HepG2 (cell line): ENCODE results near the gene MREG. TPM values are rescaled to one million over a fixed set of nuclear protein-coding genes. Genes with fewer than 3 reads are reported as not detected.

Experiments used
- ATF1 ChIP-seq: IDR thresholded peaks from 2 replicates; pipeline ENCODE4 v1.6.1; 2016; ENCODE audit warnings: mild to moderate bottlenecking, control low read depth
- FOXA1 ChIP-seq, 2 experiments: fragments of 450-650 bp in 1 of 2; sonication (generic) in 1 of 2; formaldehyde crosslinking in 1 of 2; IDR thresholded peaks; 2 replicates each; pipeline versions ENCODE4 v1.4.0 to v1.6.1; 2016 to 2020; ENCODE audit warnings: missing genetic modification reagents in 1 of 2
- HNRNPL ChIP-seq: fragments of 200-400 bp; formaldehyde crosslinking; IDR thresholded peaks from 2 replicates; pipeline ENCODE4 v1.6.1; 2017; ENCODE audit warnings: mild to moderate bottlenecking, low read depth, low read length
- MAFK ChIP-seq, 2 experiments: IDR thresholded peaks in 1 of 2; conservative IDR thresholded peaks in 1 of 2; 2 replicates each; pipeline ENCODE4 v1.6.1; 2011; ENCODE audit warnings: improper control_type of control experiment in 2 of 2, low read length in 2 of 2
- NR2F6 ChIP-seq, 2 experiments: IDR thresholded peaks; 2 replicates each; pipeline ENCODE4 v1.6.1; 2016; ENCODE audit warnings: antibody characterized with exemption in 1 of 2, mild to moderate bottlenecking in 1 of 2
- SPEN ChIP-seq: sonication (generic); formaldehyde crosslinking; IDR thresholded peaks from 2 replicates; pipeline ENCODE4 v1.5.1; 2020; ENCODE audit warnings: low read depth, mild to moderate bottlenecking, missing genetic modification reagents
- TBL1XR1 ChIP-seq: fragments of 150-350 bp; IDR thresholded peaks from 2 replicates; pipeline ENCODE4 v1.6.1; 2014; ENCODE audit warnings: borderline replicate concordance, low read length; ENCODE audit not compliant: partially characterized antibody
- ZNF737 ChIP-seq: sonication (generic); formaldehyde crosslinking; IDR thresholded peaks from 2 replicates; pipeline ENCODE4 v1.5.0; 2020; ENCODE audit warnings: missing genetic modification reagents, mild to moderate bottlenecking, borderline replicate concordance
- polyA plus RNA-seq, 8 experiments: library from polyadenylated mRNA; depleted of rRNA in 3 of 8; stranded (reverse) in 7 of 8; unstranded in 1 of 8; fragments of >200 nt; fragmentation: Illumina TruSeq in 4 of 8; extraction: Trizol in 4 of 8; gene quantifications; 2 replicates each; pipeline versions ENCODE4 v1.2.1 to v1.2.3, GENCODE V29; 2011 to 2016; ENCODE audit warnings: low read depth in 4 of 8, missing spikeins in 1 of 8, mixed read lengths in 1 of 8; ENCODE audit not compliant: insufficient read depth in 1 of 8
- total RNA-seq, 5 experiments: library from RNA; depleted of rRNA; stranded (reverse); fragments of >200 nt; fragmentation: Illumina TruSeq; extraction: Trizol; gene quantifications; 2 replicates each; pipeline ENCODE4 v1.2.3, GENCODE V29; 2016; ENCODE audit warnings: low read depth in 1 of 5
- TF ChIP-seq, protein P1 (sequence below): IDR thresholded peaks from 2 replicates; pipeline ENCODE4 v1.6.1; 2012; ENCODE audit warnings: inconsistent platforms
- TF ChIP-seq, protein P2 (sequence below): sonication (generic); formaldehyde crosslinking; IDR thresholded peaks from 2 replicates; pipeline ENCODE4 v1.4.0; 2020; ENCODE audit warnings: missing genetic modification reagents
- TF ChIP-seq, protein P3 (sequence below): sonication (generic); formaldehyde crosslinking; IDR thresholded peaks from 2 replicates; pipeline ENCODE4 v1.8.0; 2022; ENCODE audit warnings: mild to moderate bottlenecking, missing genetic modification reagents, borderline replicate concordance
- TF ChIP-seq, protein P4 (sequence below): sonication (generic); formaldehyde crosslinking; IDR thresholded peaks from 2 replicates; pipeline ENCODE4 v1.4.0; 2020; ENCODE audit warnings: low read depth, missing genetic modification reagents
- TF ChIP-seq, protein P5 (sequence below): sonication (generic); formaldehyde crosslinking; IDR thresholded peaks from one replicate; pipeline ENCODE4 v1.5.1; 2020; ENCODE audit warnings: mild to moderate bottlenecking, missing genetic modification reagents; ENCODE audit errors: not compliant biosample characterization

MREG gene
- total and polyA plus RNA-seq, 2 of the 13 experiments (the other 11 are each of a cell fraction or from before 2014, with no cell fraction given) = 7.5 to 23.3 TPM

DNA sequence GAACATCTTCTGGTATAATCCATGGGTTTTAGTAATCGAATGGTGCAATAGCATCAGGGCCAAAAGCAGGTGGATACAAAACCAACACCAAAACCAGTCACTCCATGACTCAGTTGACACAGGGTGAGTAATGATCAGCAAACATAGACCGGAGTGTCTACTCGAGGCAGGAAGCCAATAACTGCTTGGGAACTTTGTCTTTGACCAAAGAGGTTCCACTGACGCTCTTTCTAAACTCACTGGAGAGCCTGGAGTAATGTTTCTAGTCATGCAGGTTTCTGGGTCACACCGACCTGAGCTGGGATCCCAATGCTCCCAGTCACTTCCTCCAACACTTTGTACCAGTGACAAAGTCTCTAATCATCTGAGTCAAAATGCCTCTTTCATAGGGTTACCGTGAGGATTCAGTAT lies 30.9 kb downstream of the MREG start (continued):
- TF ChIP-seq ZNF737 (no peak), TBL1XR1 (peak; percentile 49), NR2F6 (IDR thresholded peaks at IDR 0.05) (no peak), NR2F6 (CRISPR knock-in tag; IDR thresholded peaks at IDR 0.05) (0 out of 2 replicates have a peak, but pooled peaks have one; percentile 61), FOXA1 (IDR thresholded peaks at IDR 0.05) (peak; percentile 90), FOXA1 (CRISPR knock-in tag; IDR thresholded peaks at IDR 0.05) (peak; percentile 95), HNRNPL (no peak), ATF1 (CRISPR knock-in tag) (no peak), MAFK (conservative IDR thresholded peaks at IDR 0.05 in 1 of 2, IDR thresholded peaks at IDR 0.05 in 1 of 2; ENCODE audit: low read length in 2 of 2) (0 out of 4 replicates have a peak, but pooled peaks of 1 of the 2 experiments have one; percentile 3), SPEN (CRISPR knock-in tag) (no peak)
- TF ChIP-seq, protein P1, sequence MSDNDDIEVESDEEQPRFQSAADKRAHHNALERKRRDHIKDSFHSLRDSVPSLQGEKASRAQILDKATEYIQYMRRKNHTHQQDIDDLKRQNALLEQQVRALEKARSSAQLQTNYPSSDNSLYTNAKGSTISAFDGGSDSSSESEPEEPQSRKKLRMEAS = peak; percentile 58; the same call in 1 of the 2 replicates
- TF ChIP-seq, protein P2, sequence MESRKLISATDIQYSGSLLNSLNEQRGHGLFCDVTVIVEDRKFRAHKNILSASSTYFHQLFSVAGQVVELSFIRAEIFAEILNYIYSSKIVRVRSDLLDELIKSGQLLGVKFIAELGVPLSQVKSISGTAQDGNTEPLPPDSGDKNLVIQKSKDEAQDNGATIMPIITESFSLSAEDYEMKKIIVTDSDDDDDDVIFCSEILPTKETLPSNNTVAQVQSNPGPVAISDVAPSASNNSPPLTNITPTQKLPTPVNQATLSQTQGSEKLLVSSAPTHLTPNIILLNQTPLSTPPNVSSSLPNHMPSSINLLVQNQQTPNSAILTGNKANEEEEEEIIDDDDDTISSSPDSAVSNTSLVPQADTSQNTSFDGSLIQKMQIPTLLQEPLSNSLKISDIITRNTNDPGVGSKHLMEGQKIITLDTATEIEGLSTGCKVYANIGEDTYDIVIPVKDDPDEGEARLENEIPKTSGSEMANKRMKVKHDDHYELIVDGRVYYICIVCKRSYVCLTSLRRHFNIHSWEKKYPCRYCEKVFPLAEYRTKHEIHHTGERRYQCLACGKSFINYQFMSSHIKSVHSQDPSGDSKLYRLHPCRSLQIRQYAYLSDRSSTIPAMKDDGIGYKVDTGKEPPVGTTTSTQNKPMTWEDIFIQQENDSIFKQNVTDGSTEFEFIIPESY = 0 out of 2 replicates have a peak, but pooled peaks have one; percentile 60
- TF ChIP-seq, protein P3, sequence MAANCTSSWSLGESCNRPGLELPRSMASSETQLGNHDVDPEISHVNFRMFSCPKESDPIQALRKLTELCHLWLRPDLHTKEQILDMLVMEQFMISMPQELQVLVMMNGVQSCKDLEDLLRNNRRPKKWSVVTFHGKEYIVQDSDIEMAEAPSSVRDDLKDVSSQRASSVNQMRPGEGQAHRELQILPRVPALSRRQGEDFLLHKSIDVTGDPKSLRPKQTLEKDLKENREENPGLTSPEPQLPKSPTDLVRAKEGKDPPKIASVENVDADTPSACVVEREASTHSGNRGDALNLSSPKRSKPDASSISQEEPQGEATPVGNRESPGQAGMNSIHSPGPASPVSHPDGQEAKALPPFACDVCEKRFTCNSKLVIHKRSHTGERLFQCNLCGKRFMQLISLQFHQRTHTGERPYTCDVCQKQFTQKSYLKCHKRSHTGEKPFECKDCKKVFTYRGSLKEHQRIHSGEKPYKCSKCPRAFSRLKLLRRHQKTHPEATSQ = peak; percentile 55; the same call in 1 of the 2 replicates
- TF ChIP-seq, protein P4, sequence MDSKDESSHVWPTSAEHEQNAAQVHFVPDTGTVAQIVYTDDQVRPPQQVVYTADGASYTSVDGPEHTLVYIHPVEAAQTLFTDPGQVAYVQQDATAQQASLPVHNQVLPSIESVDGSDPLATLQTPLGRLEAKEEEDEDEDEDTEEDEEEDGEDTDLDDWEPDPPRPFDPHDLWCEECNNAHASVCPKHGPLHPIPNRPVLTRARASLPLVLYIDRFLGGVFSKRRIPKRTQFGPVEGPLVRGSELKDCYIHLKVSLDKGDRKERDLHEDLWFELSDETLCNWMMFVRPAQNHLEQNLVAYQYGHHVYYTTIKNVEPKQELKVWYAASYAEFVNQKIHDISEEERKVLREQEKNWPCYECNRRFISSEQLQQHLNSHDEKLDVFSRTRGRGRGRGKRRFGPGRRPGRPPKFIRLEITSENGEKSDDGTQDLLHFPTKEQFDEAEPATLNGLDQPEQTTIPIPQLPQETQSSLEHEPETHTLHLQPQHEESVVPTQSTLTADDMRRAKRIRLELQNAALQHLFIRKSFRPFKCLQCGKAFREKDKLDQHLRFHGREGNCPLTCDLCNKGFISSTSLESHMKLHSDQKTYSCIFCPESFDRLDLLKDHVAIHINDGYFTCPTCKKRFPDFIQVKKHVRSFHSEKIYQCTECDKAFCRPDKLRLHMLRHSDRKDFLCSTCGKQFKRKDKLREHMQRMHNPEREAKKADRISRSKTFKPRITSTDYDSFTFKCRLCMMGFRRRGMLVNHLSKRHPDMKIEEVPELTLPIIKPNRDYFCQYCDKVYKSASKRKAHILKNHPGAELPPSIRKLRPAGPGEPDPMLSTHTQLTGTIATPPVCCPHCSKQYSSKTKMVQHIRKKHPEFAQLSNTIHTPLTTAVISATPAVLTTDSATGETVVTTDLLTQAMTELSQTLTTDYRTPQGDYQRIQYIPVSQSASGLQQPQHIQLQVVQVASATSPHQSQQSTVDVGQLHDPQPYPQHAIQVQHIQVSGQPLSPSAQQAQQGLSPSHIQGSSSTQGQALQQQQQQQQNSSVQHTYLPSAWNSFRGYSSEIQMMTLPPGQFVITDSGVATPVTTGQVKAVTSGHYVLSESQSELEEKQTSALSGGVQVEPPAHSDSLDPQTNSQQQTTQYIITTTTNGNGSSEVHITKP = no peak
- TF ChIP-seq, protein P5, sequence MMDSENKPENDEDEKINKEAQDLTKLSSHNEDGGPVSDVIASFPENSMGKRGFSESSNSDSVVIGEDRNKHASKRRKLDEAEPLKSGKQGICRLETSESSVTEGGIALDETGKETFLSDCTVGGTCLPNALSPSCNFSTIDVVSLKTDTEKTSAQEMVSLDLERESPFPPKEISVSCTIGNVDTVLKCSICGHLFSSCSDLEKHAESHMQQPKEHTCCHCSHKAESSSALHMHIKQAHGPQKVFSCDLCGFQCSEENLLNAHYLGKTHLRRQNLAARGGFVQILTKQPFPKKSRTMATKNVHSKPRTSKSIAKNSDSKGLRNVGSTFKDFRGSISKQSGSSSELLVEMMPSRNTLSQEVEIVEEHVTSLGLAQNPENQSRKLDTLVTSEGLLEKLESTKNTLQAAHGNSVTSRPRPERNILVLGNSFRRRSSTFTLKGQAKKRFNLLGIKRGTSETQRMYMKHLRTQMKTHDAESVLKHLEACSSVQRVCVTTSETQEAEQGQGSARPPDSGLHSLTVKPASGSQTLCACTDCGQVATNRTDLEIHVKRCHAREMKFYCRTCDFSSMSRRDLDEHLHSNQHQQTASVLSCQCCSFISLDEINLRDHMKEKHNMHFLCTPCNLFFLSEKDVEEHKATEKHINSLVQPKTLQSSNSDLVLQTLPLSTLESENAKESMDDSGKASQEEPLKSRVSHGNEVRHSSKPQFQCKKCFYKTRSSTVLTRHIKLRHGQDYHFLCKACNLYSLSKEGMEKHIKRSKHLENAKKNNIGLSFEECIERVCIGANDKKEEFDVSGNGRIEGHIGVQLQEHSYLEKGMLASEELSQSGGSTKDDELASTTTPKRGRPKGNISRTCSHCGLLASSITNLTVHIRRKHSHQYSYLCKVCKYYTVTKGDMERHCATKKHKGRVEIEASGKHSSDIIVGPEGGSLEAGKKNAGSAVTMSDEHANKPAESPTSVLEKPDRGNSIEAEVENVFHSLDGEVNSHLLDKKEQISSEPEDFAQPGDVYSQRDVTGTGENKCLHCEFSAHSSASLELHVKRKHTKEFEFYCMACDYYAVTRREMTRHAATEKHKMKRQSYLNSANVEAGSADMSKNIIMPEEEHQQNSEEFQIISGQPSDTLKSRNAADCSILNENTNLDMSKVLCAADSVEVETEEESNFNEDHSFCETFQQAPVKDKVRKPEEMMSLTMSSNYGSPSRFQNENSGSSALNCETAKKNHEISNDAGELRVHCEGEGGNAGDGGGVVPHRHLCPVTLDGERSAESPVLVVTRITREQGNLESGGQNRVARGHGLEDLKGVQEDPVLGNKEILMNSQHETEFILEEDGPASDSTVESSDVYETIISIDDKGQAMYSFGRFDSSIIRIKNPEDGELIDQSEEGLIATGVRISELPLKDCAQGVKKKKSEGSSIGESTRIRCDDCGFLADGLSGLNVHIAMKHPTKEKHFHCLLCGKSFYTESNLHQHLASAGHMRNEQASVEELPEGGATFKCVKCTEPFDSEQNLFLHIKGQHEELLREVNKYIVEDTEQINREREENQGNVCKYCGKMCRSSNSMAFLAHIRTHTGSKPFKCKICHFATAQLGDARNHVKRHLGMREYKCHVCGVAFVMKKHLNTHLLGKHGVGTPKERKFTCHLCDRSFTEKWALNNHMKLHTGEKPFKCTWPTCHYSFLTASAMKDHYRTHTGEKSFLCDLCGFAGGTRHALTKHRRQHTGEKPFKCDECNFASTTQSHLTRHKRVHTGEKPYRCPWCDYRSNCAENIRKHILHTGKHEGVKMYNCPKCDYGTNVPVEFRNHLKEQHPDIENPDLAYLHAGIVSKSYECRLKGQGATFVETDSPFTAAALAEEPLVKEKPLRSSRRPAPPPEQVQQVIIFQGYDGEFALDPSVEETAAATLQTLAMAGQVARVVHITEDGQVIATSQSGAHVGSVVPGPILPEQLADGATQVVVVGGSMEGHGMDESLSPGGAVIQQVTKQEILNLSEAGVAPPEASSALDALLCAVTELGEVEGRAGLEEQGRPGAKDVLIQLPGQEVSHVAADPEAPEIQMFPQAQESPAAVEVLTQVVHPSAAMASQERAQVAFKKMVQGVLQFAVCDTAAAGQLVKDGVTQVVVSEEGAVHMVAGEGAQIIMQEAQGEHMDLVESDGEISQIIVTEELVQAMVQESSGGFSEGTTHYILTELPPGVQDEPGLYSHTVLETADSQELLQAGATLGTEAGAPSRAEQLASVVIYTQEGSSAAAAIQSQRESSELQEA (CRISPR knock-in tag) = no peak
